ENCODE measurements around the gene RHOT1. TPM values are rescaled to one million over a fixed set of nuclear protein-coding genes. Genes with fewer than 3 reads are reported as not detected.
"Not testable (repeated sequence)": the region's sequence is repeated elsewhere in the genome, so short reads cannot be mapped to it uniquely, and the experiment has no call there.

RHOT1 gene
- total RNA-seq, 1 experiment from 2014 or later, result 24.4 TPM

DNA sequence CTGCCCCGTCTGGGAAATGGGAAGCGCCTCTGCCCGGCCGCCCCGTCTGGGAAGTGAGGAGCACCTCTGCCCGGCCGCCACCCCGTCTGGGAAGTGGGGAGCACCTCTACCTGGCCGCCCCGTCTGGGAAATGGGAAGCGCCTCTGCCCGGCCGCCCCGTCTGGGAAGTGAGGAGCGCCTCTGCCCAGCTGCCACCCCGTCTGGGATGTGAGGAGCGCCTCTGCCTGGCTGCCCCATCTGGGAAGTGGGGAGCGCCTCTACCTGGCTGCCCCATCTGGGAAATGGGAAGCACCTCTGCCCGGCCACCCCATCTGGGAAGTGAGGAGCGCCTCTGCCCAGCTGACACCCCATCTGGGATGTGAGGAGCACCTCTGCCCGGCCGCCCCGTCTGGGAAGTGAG lies 36.8 kb downstream of the RHOT1 start:
- not testable (repeated sequence) for H3K79me2 ChIP-seq (ENCODE audit: insufficient read depth, low read length); H4K20me1 ChIP-seq (ENCODE audit: control insufficient read depth, insufficient read depth, insufficient read length); H3K4me3 Mint-ChIP-seq; H4K5ac ChIP-seq (ENCODE audit: insufficient read length, low read depth, low read length); H2BK15ac ChIP-seq (ENCODE audit: low read depth, low read length); H3K27ac ChIP-seq (ENCODE audit: insufficient read length, low read depth, low read length); H3K79me1 ChIP-seq (ENCODE audit: insufficient read depth, low read depth, low read length, poor library complexity, severe bottlenecking); H2AFZ ChIP-seq (ENCODE audit: low read length); H3K4me1 Mint-ChIP-seq; H3K18ac ChIP-seq (ENCODE audit: insufficient read length, low read depth, low read length); H3K14ac ChIP-seq (ENCODE audit: insufficient read depth, low read length); H3K27me3 Mint-ChIP-seq (ENCODE audit: low read depth); H3K27me3 ChIP-seq (ENCODE audit: insufficient read depth, low read length); H2AK5ac ChIP-seq (ENCODE audit: insufficient read length, low read length); H2BK5ac ChIP-seq (ENCODE audit: insufficient read length, low read length); H4K8ac ChIP-seq (replicated peaks; ENCODE audit: insufficient read length, low read depth, low read length); H3K23ac ChIP-seq (ENCODE audit: insufficient read length, low read depth, low read length); H3K4ac ChIP-seq (ENCODE audit: low read depth, low read length); H4K91ac ChIP-seq (ENCODE audit: insufficient read length, low read depth, low read length); H3K4me1 ChIP-seq (ENCODE audit: insufficient read depth, low read length); H2BK20ac ChIP-seq (ENCODE audit: low read depth, low read length, poor library complexity, severe bottlenecking); H2BK12ac ChIP-seq (ENCODE audit: insufficient read length, low read depth, low read length); H3K23me2 ChIP-seq (ENCODE audit: insufficient read length, low read depth, low read length, poor library complexity, severe bottlenecking); DNase-seq; H3K4me2 ChIP-seq (ENCODE audit: insufficient read depth, insufficient read length, low read length); H3K56ac ChIP-seq (ENCODE audit: insufficient read length, low read depth, low read length); H3K27ac Mint-ChIP-seq; H3K9me3 ChIP-seq (ENCODE audit: control insufficient read depth, low read depth, low read length); H3T11ph ChIP-seq (ENCODE audit: low read length); H2BK120ac ChIP-seq (ENCODE audit: low read depth, low read length, poor library complexity, severe bottlenecking); H3K9ac ChIP-seq (ENCODE audit: extremely low read depth, insufficient read length, low read length)
- WGBS (ENCODE audit: extremely low coverage, insufficient read length, low lambda C conversion rate), result no CpG with 5 or more reads among the region's 23 CpGs
- H3K9me3 Mint-ChIP-seq, result peaks cover 26 to 39% of the 10 kb centered on the region in 2 experiments
- H3K36me3 Mint-ChIP-seq (ENCODE audit: insufficient read depth in 1 of 3, low read depth in 3 of 3), result peaks cover 56 to 82% (median 72%) of the 10 kb centered on the region in 3 experiments

GRCh38 chr17:32179526-32179925 lies 37.2 kb downstream of the RHOT1 start:
- H3K27ac ChIP-seq (ENCODE audit: insufficient read length, low read depth, low read length); H2BK20ac ChIP-seq (ENCODE audit: low read depth, low read length, poor library complexity, severe bottlenecking); H3K79me1 ChIP-seq (ENCODE audit: insufficient read depth, low read depth, low read length, poor library complexity, severe bottlenecking); H4K5ac ChIP-seq (ENCODE audit: insufficient read length, low read depth, low read length); H3K9me3 ChIP-seq (ENCODE audit: control insufficient read depth, low read depth, low read length); H3K14ac ChIP-seq (ENCODE audit: insufficient read depth, low read length); H3K4me1 ChIP-seq (ENCODE audit: insufficient read depth, low read length); DNase-seq; H3K4me1 Mint-ChIP-seq; H2AFZ ChIP-seq (ENCODE audit: low read length); H4K91ac ChIP-seq (ENCODE audit: insufficient read length, low read depth, low read length); H2BK15ac ChIP-seq (ENCODE audit: low read depth, low read length); H4K20me1 ChIP-seq (ENCODE audit: control insufficient read depth, insufficient read depth, insufficient read length); H3K18ac ChIP-seq (ENCODE audit: insufficient read length, low read depth, low read length); H4K8ac ChIP-seq (replicated peaks; ENCODE audit: insufficient read length, low read depth, low read length); H3K79me2 ChIP-seq (ENCODE audit: insufficient read depth, low read length); H3K27ac Mint-ChIP-seq; H3T11ph ChIP-seq (ENCODE audit: low read length); H3K4me2 ChIP-seq (ENCODE audit: insufficient read depth, insufficient read length, low read length); H3K23ac ChIP-seq (ENCODE audit: insufficient read length, low read depth, low read length); H3K4me3 Mint-ChIP-seq; H3K4ac ChIP-seq (ENCODE audit: low read depth, low read length); H3K56ac ChIP-seq (ENCODE audit: insufficient read length, low read depth, low read length); H2AK5ac ChIP-seq (ENCODE audit: insufficient read length, low read length); H2BK120ac ChIP-seq (ENCODE audit: low read depth, low read length, poor library complexity, severe bottlenecking); H2BK5ac ChIP-seq (ENCODE audit: insufficient read length, low read length); H3K23me2 ChIP-seq (ENCODE audit: insufficient read length, low read depth, low read length, poor library complexity, severe bottlenecking); H3K9ac ChIP-seq (ENCODE audit: extremely low read depth, insufficient read length, low read length); H2BK12ac ChIP-seq (ENCODE audit: insufficient read length, low read depth, low read length); H3K27me3 ChIP-seq (ENCODE audit: insufficient read depth, low read length); H3K27me3 Mint-ChIP-seq (ENCODE audit: low read depth): not testable (repeated sequence)
- no CpG with 5 or more reads among the region's 25 CpGs for WGBS (ENCODE audit: extremely low coverage, insufficient read length, low lambda C conversion rate)
- peaks cover 56 to 83% (median 74%) of the 10 kb centered on the region in 3 experiments for H3K36me3 Mint-ChIP-seq (ENCODE audit: insufficient read depth in 1 of 3, low read depth in 3 of 3)
- peaks cover 26 to 39% of the 10 kb centered on the region in 2 experiments for H3K9me3 Mint-ChIP-seq

Data from H9 (cell line).